ENCODE data around the gene CCDC88C.

Gene CCDC88C

DNA sequence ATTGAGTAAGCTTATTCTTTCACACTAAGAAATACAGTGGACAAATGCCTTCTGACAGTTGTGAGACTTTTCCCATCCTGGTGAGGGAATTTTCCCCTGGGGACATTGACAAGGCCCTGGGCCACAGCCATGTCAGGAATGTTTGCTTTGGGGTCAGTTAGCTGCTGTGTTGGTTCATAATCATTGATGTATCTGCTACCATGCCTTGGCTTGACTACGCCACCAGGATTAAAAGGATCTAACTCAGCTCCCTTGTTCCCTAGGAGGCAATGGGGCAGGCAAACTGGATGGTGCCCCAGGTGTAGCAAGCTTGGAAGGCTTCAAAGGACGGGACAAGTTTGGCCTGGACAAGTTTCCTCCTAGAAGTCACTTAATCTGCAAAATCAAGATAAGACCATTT is 3.1 kb upstream of the CCDC88C start:
- no peak overlapping the region for H3K27ac ChIP-seq
- TF ChIP-seq, protein P1, sequence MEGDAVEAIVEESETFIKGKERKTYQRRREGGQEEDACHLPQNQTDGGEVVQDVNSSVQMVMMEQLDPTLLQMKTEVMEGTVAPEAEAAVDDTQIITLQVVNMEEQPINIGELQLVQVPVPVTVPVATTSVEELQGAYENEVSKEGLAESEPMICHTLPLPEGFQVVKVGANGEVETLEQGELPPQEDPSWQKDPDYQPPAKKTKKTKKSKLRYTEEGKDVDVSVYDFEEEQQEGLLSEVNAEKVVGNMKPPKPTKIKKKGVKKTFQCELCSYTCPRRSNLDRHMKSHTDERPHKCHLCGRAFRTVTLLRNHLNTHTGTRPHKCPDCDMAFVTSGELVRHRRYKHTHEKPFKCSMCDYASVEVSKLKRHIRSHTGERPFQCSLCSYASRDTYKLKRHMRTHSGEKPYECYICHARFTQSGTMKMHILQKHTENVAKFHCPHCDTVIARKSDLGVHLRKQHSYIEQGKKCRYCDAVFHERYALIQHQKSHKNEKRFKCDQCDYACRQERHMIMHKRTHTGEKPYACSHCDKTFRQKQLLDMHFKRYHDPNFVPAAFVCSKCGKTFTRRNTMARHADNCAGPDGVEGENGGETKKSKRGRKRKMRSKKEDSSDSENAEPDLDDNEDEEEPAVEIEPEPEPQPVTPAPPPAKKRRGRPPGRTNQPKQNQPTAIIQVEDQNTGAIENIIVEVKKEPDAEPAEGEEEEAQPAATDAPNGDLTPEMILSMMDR (IDR thresholded peaks at IDR 0.05) = no peak
- TF ChIP-seq ZFX (IDR thresholded peaks at IDR 0.05; ENCODE audit: borderline replicate concordance) = no peak

DNA sequence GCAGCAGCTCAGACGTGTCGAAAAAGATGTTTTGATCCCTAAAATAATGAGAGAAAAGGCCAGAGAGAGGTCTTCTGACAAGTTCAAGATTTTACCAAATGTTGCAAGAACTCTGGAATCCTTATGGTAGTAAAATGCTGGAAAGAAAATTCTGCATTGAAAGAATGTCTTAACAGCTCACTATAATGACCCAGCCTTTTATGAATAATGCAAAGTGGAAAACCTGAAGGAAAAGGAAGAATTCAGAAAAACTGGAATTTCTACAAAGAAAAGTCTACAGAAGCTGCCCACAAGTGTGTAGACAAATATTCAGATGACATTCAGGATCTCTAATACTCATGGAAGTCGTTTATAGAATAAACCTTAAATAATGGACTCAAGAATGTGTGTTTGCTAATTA is 1.8 kb upstream of the CCDC88C start:
- TF ChIP-seq ZFX (IDR thresholded peaks at IDR 0.05; ENCODE audit: borderline replicate concordance) = no peak
- TF ChIP-seq, protein P1 (IDR thresholded peaks at IDR 0.05) = no peak
- no peak overlapping the region for H3K27ac ChIP-seq

DNA sequence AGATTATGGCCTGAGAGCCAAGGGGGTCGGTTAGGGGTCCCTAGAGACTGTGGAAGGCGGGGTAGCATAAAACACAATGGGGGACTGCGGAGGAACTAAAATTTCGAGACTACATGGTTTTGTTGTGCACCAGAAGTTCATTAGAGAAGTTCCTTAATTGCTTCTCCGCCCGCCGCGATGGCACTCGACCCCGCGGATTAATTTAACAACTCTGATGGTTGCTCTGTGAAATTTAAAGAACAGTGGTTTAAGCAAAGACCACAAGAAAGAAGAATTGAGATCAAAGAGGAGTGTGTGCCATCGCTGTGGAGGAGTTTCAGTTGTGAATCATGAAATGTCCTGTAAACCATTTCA is 1.4 kb upstream of the CCDC88C start:
- no peak overlapping the region for H3K27ac ChIP-seq
- no peak for TF ChIP-seq ZFX (IDR thresholded peaks at IDR 0.05; ENCODE audit: borderline replicate concordance)
- TF ChIP-seq, protein P1 (IDR thresholded peaks at IDR 0.05) = peak; percentile 62

DNA sequence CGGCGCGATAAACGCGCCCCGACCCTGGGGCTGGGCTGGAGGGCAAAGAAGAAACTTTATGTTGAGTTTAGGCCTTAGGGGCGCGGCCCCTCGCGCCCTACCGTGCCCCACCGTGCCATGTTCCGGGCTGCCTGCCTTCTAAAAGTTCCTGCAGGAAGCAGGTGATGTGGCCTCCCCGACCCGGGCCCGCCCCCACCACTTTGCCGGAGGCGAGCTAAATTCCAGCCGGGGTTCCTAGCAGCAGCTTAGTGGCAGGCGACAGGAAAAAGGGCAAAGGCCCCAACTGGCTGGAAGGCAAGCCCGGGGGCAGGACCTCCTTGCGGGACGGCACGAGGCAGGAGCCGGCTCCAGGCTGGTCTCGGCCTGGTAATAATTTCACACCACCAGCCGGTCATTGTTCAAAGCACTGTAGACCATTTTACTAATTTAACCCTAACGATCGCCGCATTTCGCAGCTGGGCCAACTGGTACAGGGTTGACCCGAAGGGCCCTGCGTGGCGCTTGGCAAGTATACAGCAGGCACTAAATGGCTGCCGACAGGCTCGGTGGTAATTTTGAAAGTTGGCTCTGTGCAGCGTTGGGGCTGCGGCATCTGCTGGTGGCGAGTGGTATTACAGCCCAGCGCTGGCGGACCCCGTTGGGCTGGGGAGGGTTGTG is 895 bp upstream of the CCDC88C start:
- TF ChIP-seq, protein P1 (IDR thresholded peaks at IDR 0.05) = peak; percentile 95
- no peak for TF ChIP-seq ZFX (IDR thresholded peaks at IDR 0.05; ENCODE audit: borderline replicate concordance)
- H3K27ac ChIP-seq = peak overlapping the region; percentile 25; the same call in 1 of the 2 replicates

DNA sequence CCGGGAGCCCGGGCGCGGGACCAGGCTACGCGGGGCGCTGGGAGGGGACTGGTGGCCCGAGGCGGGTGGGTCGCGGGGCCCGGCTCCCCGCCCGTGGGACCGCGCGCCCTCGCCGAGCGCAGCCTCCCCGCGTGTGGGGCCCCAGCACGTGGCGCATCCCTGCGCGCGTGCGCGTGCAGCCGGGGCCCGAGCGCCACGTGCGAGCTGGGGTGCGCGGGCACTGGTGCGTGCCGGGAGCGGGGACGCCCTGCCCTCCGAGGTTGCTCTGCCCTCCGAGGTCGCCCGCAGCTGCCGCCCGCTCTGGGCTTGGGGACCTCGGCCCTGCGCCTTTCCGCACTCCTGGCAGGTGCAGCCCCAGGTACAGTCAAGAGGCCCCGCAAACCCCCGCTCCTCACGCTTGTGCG is 365 bp upstream of the CCDC88C start:
- peak overlapping the region; percentile 25; the same call in 1 of the 2 replicates for H3K27ac ChIP-seq
- TF ChIP-seq ZFX (IDR thresholded peaks at IDR 0.05; ENCODE audit: borderline replicate concordance) = no peak
- TF ChIP-seq, protein P1 (IDR thresholded peaks at IDR 0.05) = no peak

DNA sequence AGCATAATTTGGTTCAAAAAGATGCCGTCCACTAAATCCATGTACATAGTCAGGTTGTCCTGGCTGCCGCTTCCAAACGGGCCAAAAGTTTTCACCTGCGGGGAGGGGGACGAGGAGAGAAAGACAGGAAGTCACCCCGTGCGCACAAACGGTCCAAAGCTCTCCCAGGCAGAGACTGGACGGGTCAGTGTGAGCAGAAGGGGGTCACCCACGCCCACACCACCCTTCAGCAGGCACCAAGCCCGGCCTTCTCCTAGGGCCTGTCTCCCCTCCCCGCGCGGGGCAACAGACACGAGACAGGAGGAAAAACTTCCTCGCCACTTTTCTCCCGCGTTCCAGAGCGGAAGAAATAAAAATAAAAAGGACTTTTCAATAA is 888 bp downstream of the CCDC88C start:
- no peak overlapping the region for H3K27ac ChIP-seq
- TF ChIP-seq, protein P1 (IDR thresholded peaks at IDR 0.05) = no peak
- TF ChIP-seq ZFX (IDR thresholded peaks at IDR 0.05; ENCODE audit: borderline replicate concordance) = no peak

DNA sequence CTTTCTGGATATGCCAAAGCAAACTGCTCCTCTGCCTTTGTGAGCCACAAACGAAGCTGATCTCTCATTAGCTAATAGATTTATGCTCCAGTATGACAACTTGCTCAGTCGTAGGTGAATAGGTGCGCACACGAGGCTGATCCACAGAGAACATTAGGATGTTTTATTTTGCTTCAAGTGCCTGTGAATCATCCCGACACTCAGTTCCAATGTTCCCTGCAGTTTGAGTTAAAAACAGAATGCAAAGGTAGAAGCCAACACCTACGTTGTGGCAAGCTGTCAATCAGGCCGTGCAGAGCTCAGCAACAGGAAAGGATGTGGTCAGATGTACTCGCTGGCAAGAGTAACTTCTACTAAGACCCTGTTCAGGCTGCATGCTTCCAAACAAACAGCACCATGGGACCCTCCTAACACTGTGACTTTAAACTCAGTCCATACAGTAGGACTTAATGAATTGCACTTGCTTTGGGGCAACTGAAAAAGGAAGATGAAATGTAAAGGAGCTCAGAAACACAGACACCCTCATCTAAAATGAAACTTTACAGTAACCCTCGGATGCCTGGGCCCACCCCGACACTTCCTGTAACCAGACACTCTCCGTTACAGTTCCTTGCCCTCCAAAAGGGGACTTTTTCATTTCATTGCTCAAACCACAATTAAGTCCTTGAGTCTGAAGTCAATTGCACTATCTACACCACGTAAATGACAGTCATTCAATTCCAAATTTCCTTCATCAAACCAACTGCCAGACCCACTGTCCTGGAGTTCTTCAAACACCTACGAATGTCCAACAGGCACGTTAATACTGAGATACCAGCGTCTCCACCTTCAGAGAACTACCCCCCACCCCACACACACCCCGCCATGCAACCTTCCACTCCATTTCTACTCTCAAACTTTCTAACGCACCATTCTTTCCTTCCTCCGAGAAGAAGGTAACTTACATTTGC is 1.6 kb downstream of the CCDC88C start:
- H3K27ac ChIP-seq = no peak overlapping the region

More for the DNA sequence above, 1.6 kb downstream of the CCDC88C start:
- TF ChIP-seq, protein P1 (IDR thresholded peaks at IDR 0.05) = no peak
- TF ChIP-seq ZFX (IDR thresholded peaks at IDR 0.05; ENCODE audit: borderline replicate concordance) = no peak

Data from 22Rv1 (cell line).